NCI-H524 treated with DMSO at 0.1 percent for 48 hours (cell line): ENCODE data around the gene C1QTNF1.
A peak's percentile ranks its signal among the peaks of the same experiment; 100 is the strongest.
"Not testable (repeated sequence)": the region's sequence is repeated elsewhere in the genome, so short reads cannot be mapped to it uniquely, and the experiment has no call there.

Experiments
- DNase-seq: peaks from one replicate; lab custom pipeline; 2025; lab: John Stamatoyannopoulos, UW

The C1QTNF1 gene

GRCh38 chr17:79055197-79055596 lies 31.2 kb downstream of the C1QTNF1 start:
- DNase-seq: no peak

DNA sequence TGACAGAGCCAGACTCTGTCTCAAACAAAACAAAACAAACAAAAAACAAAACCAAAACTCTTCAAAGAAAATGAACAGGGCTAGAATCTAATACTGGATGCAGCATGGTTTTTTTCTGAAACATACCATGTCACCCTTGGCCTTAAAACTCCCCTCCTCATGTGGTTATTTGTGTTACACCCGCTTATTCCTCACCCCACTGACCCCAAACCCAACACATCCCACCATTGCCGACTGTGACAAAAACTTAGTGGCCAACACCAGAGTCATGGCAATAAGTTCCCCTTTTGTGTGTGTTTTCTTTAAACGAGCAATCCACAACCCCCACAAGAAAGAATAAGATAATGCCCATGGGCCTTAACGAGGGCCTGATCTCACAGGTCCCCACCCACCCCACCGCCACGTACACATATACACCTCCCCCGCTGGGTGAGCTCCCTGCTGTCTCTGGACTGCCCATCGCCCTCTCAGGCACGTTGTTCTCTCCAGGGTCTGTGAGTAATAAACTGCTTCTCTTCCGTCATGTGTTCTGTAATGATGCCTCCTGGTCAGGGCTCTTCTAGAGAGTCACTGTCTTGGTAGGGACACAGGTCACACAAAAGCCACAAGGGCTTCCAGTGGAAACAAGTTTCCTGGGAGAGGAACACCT lies 33.9 kb downstream of the C1QTNF1 start:
- no peak for DNase-seq

DNA sequence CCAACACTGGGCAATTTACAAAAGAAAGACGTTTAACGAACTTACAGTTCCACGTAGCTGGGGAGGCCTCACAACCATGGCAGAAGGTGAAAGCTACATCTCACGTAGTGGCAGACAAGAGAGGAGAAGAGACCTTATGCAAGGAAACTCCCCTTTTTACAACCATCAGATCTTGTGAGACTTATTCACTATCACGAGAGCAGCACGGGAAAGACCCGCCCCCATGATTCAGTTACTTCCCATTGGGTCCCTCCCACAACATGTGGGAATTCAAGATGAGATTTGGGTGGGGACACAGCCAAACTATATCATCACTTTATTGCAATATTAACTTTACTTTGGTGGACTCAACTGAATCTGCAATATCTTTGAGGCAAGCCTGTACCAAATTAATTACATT lies 38.7 kb downstream of the C1QTNF1 start:
- DNase-seq: no peak

- DNase-seq: peak; percentile 34
Observed at GRCh38 chr17:79064026-79064425, 40.1 kb downstream of the C1QTNF1 start.

DNA sequence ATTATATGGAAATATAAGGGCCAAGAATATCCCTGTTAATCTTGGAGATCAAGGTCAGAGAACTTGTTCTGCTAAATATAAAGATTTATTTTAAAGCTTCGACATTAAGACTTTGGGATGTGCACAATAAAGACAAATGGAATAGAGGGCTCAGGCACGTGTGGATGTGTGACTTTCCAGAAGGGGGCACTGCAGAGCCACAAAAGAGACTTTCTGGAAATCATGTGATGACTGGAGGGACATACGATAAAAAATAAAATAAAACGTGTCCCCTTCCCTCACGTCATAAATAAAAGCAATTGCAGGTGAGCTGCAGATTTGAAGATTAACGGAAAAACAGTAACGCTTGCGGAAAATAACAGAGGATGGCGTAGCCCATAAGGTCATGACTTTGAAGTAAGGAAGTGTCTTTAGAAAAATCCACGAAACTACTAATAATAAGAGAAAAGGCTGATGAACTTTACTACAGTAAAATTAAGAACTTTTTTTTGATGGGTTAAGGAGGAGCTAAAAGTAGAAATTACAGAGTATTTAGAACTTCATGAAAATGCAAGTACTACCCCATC lies 41.2 kb downstream of the C1QTNF1 start:
- DNase-seq: no peak

DNA sequence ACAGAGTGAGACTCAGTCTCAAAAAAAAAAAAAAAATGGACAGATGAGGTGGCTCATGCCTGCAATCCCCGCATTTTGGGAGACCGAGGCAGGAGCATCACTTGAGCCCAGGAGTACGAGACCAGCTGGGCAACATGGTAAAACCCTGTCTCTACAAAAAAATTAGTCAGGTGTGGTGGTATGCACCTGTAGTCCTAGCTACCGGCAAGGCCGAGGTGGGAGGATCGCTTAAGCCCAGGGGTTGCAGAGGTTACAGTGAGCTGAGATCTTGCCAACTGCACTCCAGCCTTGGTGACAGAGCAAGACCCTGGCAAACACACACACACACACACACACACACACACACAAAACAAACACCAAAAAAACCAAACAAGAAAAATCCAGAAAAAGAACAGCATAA lies 43.0 kb downstream of the C1QTNF1 start:
- DNase-seq: no peak

DNA sequence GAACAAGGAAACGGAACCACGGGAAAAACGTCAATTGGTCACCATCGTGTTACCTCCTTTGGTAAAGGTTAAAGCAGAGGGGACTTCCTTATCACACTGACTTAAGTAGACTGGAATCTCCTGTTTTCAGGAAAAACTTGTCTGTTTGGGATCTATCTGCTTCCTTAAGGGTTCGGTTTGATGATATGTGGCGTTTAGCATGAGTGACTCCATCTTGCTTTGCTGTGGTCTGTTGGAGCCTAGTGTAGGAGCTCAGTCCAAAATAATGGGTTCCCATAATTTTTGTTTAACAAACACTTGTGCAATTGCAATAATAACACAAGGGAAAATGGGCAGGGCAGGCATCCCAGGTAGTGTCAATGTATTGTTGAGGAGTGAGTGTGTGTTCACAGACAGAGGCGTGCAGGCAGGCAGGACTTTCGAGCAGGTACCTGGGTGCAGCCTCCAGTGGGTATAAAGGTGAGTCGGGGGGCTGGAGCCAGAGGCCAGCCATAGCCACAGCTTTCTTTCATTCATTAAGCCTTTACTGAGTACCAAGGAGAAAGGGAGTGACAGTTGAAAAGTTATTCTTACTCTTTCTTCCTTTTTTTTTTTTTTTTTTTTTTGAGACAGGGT lies 46.4 kb downstream of the C1QTNF1 start:
- no peak for DNase-seq

GRCh38 chr17:79071161-79071740 lies 47.3 kb downstream of the C1QTNF1 start:
- no peak for DNase-seq

- no peak for DNase-seq
Observed at GRCh38 chr17:79072544-79072943, 48.6 kb downstream of the C1QTNF1 start.

GRCh38 chr17:79073016-79073705 lies 49.2 kb downstream of the C1QTNF1 start:
- DNase-seq: no peak

DNA sequence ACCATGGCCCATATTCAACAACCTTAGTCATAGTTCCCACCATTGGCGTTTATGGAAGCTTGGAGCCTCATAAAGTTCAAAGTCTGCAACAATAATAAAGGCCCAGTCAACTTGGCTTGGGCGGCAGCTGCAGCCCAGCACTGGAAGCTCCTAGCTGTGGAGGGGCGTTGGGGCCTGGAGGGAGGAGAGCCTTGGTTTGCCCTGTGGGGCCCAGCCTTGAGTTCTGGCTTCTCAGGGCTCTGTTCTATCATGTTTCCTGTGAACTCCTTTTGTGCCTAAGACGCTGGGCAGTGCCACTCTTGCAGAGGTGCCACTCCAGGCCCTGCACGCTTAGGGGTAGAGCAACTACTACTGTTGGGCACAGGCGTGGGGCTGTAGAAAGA lies 49.7 kb downstream of the C1QTNF1 start:
- DNase-seq: no peak

- DNase-seq: not testable (repeated sequence)
Observed at GRCh38 chr17:79074121-79074648, 50.2 kb downstream of the C1QTNF1 start.

DNA sequence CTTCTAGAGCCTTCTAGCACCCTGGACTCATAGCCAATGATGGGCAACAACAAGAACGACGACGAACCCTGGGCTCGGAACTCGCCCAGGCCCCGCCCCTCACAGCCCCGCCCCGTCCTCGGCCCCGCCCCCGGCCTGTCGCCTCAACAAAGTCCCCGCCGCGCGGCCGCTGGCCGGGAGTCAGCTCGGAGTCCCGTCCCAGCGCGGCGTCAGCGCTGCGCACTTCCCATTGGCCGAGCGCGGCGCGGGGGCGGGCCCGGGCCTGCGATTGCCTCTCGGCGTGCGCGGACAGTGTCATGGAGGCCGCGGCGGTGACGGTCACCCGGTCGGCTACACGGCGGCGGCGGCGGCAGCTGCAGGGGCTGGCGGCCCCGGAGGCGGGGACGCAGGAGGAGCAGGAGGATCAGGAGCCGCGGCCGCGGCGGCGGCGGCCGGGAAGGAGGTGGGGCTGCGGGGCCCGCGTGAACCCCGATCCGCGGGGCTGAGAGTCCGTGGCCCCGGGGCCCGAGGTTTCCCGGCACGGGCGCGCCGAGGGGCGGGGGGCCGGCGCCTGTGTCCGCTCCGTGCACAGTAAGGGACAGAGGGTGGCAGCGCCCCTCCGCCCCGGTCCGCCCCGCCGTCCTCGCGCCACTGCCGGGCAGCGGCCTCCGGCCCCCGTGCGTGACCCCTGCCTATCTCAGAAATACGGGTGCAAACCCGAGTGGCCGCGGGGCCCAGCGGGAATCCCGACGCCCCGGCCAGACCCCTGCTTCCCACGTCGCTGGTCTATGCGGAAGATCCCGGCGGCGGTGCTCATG lies 50.9 kb downstream of the C1QTNF1 start, which contains the start of gene ENGASE:
Gene ENGASE, plus strand, starts transcription at position 176 of the 797 bp plus-strand sequence. Its CDS starts 121 bp downstream, at position 297.
- peak; percentile 74 for DNase-seq

GRCh38 chr17:79075446-79075750 lies 51.4 kb downstream of the C1QTNF1 start:
- DNase-seq: no peak

GRCh38 chr17:79075861-79076406 lies 52.0 kb downstream of the C1QTNF1 start:
- no peak for DNase-seq

DNA sequence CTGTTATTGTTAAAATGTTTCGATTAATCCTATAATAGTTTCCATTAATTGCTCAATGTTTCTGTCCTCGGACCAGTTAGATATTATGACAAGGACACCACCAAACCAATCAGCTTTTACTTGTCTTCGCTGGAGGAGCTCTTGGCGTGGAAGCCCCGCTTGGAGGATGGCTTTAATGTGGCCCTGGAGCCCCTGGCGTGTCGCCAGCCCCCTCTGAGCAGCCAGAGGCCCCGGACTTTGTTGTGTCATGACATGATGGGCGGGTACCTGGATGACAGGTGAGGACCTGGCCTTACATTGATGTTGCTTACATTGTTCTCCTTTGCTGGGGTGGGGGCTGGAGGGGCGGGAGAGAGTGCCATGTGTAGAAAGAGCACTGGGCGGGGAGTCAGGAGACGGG lies 53.6 kb downstream of the C1QTNF1 start:
- DNase-seq: no peak

GRCh38 chr17:79078476-79079190 lies 54.7 kb downstream of the C1QTNF1 start:
- no peak for DNase-seq

DNA sequence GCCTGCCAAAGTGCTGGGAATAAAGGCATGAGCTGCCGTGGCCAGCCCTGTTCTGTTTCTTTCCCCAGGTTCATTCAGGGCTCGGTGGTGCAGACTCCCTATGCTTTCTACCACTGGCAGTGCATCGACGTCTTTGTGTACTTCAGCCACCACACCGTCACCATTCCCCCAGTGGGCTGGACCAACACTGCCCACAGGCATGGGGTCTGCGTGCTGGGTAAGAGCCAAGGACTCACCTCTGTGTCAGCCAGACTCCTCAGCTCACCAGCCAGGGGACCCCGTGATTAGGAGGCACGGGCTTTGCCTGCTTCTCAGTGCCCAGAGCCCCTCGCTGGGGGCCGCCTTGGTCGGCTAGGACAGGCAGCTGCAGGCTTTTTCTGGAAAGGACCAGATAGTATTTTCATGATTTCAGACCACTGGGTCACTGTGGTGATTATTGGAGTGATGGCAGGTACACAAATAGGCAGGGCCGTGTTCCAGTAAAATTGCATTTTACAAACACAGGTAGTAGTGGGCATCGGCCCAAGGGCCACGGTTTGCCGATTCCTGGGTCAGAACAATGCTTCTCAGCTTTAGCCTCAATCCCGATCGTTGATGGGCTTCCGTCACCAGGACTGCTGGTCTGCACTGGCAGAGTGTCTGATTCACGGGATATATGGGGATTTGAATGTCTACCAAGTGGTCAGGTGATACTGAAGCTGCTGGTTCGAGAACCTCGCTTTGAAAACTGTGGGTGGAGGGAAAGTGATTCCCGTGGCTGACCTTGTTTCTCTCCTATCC lies 55.6 kb downstream of the C1QTNF1 start:
- no peak for DNase-seq

GRCh38 chr17:79080349-79080748 lies 56.4 kb downstream of the C1QTNF1 start:
- DNase-seq: no peak

DNA sequence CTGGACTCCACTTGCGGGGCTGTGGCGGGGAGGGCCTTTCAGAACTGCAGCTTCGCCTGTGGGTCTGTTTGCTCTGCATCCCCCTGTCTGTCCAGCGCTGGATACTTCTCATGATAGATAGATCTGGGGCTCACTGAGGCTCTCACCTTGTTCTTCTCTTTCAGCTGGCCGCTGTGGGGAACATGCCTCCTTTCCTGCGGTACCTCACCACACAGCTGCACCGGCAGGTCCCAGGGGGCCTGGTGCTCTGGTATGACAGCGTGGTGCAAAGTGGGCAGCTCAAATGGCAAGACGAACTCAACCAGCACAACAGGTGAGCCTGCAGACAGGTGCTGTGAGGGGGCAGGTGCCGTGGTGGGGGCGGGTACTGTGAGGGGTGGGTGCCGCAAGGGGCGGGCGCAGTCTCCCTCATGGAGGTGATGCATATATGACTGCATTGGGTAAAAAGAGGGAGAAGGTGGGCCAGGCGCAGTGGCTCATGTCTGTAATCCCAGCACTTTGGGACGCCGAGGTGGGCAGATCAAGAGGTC lies 56.9 kb downstream of the C1QTNF1 start:
- DNase-seq: no peak
